ENCODE data around the gene WNT5B.
A peak's percentile ranks its signal among the peaks of the same experiment; 100 is the strongest.

The WNT5B gene

DNA sequence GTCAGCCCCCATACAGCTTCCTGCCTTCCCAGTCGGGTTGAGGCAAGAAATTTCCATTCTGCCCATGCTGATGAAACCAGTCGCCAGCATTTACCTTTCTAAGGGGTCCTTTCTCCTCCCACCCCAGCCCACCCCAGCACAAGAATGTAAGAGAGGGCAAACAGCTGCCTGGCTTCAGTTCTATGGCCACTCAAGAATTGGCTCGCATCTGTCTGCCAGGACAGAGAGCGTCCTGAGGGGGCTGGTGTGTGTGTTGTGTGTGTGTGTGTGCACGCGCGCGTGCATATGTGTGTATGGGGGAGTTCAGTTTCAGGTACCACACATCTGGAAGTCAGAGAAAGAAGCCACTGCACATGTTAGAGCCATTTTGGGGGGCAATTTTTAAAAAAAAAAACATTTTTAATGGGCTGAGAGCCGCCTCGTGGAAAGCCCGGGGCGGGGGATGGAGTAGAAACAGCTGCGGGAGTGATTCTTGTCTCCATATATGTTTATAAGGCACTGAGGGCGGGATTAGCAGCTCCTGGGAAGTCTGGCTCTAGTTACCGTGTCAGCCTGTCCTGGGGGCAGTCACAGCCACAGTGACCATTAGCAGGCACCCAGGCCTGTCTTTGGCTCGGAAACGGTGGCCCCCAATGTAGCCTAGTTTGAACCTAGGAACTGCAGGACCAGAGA lies at the start of gene WNT5B:
Gene WNT5B, plus strand, starts transcription at position 566 of the 672 bp plus-strand sequence. CDS start 2,124 bp downstream, outside the sequence.
- TF ChIP-seq GATA2 (IDR thresholded peaks at IDR 0.05; ENCODE audit: low read depth, low read length) (peak; percentile 28; the same call in 1 of the 2 replicates), GATA3 (IDR thresholded peaks at IDR 0.05; ENCODE audit: low read depth, low read length) (no peak)

DNA sequence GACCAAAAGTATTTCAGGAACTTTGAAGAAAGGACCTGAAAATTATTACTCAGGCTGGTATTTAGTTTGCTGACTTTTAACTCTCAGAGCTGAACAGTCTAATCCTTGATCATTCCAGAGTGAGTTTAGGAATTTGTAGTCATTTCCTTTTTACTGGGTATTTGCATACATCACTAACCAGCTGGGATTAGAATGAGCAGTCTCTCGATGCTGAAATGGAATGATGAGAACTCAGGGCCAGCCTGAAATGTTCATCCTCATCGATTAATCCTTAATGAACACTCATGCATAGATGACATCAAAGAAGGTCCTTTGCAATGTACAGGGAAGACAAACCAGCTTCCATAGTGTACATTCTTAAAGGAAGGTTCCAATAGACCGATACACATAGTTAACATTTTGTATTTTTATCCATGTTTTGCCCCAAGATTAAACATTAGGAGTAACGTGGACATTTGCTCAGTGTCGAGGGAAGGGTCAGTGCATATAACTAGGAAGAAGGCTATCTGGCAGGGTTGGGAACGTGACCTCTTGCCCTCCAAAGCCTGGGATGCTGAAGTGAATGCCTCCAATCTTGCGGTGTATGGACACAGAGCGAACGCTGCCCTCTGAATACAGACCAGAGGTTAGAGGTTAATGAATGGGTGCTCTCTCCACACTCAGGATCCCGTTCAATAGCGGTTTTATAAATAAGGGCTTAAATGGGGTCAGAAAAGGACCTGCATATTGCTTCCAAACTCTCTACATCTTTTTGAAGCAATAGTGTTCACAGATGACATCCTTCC lies 49.2 kb upstream of the WNT5B start:
- TF ChIP-seq GATA2 (IDR thresholded peaks at IDR 0.05; ENCODE audit: low read depth, low read length) (no peak), GATA3 (IDR thresholded peaks at IDR 0.05; ENCODE audit: low read depth, low read length) (no peak)

DNA sequence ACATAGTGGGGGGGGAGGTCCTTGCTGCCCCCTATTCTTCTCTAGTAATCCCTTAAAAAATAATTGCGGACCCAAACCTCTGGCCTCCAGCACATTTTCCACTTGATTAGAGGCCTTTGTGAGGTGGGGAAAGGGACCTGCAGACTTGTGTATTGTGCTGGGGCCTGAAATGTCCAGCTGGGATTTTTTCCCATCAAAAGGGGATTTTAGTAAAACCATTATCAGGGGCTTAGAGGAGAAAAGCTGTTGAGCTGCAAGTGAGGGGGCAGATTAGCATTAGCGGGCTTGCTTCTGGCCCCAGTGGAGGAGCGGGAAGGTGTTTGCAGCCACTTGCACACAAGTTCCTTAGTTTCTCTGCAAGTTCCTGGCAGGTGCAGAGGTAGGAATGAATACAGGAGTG lies 48.5 kb upstream of the WNT5B start:
- TF ChIP-seq GATA2 (IDR thresholded peaks at IDR 0.05; ENCODE audit: low read depth, low read length) (no peak), GATA3 (IDR thresholded peaks at IDR 0.05; ENCODE audit: low read depth, low read length) (no peak)

DNA sequence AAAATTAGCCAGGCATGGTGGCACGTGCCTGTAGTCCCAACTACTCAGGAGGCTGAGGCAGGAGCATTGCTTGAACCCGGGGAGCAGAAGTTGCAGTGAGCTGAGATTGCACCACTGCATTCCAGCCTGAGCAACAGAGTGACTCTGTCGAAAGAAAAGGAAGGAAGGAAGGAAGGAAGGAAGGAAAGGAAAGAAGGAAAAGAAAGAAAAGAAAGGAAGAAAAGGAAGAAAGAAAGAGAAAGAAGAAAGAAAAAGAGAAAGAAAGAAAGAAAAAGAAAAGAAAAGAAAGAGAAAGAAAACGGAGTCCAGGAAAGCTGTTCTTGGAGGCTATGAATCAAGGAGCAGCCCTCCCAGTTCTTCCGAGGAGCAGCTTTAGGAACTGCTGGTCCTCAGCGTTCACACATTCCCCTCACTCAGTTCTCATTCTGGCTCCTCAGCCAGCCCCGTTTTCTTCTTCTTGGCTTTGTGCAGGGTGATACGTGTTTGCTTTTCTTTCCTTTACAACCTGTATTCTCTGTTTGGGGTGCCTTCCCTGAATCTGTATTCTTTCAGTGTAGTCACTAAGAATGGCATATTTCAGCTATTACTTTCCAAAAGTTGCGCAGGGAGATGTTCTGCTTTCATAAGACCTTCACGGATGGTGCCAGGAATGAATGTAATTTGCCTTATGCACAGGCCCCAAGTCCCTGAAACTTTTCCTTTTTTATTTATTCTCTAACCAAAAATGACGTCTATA lies 46.9 kb upstream of the WNT5B start:
- TF ChIP-seq GATA2 (IDR thresholded peaks at IDR 0.05; ENCODE audit: low read depth, low read length) (no peak), GATA3 (IDR thresholded peaks at IDR 0.05; ENCODE audit: low read depth, low read length) (no peak)

DNA sequence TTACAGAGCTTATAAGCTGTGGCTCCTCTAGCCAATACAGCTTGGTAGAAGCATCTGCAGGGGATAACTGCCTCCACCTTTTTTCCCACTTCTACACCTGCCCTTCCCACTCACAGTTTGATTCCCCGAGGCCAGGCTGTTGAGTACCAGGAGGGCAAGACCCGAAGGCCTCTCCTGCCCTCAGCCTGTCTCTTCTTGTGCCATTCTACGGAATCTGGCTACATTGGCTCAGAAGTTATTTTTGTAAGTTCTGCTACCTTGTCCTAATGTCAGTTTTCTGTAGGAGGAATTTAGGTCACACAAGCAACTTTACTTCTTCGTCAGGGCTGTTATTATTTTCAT lies 46.4 kb upstream of the WNT5B start:
- TF ChIP-seq GATA3 (IDR thresholded peaks at IDR 0.05; ENCODE audit: low read depth, low read length) (no peak), GATA2 (IDR thresholded peaks at IDR 0.05; ENCODE audit: low read depth, low read length) (no peak)

DNA sequence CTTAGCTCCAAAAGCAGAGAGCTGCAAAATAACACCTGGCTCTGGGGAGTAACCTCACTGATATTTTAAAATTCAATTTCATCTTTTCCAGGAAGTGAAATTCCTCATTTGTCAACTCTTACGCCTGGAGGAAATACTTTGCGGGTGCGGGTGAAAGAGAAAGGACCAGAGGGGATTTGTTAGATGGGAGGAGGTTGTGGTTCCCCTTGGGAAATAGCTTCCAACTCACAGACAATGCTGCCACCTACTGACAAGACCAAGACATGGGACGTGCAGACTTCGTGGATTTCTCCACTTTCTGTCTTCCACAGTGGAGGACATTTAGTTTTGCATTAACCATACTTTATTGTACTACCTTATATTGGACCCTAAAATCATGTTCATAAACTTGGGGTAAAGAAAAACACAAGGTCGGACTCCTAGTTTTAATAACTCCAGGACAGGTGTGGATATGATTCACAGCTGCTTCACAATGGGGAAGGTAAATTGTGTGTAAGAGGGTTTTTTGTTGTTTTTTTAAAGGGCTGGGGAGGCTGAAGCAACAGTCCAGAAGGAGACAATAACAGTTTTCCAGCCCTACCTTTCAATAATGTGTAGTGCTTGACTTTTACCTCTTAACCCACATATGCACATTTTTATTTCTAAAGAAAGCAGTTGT lies 45.5 kb upstream of the WNT5B start:
- TF ChIP-seq GATA3 (IDR thresholded peaks at IDR 0.05; ENCODE audit: low read depth, low read length) (no peak), GATA2 (IDR thresholded peaks at IDR 0.05; ENCODE audit: low read depth, low read length) (no peak)

DNA sequence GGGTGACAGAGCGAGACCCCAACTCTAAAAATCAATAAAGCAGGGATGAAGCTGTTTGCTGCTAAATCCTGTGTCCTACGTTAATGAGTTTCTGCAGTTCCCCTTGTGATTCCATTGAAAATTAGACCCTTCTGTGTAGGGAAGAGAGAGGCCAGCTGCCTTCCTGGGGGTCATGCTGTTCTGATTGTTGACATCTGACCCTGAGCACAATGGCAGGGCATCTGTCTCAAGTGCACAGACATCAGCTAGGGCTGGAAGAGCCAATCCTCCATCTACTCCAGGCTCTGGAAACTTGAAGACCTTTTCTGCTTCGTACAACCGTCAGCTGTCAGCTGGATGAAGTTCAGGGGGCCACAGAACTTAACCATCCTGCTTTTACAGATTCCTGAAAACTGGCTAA lies 44.7 kb upstream of the WNT5B start:
- no peak for TF ChIP-seq GATA2 (IDR thresholded peaks at IDR 0.05; ENCODE audit: low read depth, low read length)
- TF ChIP-seq GATA3 (IDR thresholded peaks at IDR 0.05; ENCODE audit: low read depth, low read length): no peak

DNA sequence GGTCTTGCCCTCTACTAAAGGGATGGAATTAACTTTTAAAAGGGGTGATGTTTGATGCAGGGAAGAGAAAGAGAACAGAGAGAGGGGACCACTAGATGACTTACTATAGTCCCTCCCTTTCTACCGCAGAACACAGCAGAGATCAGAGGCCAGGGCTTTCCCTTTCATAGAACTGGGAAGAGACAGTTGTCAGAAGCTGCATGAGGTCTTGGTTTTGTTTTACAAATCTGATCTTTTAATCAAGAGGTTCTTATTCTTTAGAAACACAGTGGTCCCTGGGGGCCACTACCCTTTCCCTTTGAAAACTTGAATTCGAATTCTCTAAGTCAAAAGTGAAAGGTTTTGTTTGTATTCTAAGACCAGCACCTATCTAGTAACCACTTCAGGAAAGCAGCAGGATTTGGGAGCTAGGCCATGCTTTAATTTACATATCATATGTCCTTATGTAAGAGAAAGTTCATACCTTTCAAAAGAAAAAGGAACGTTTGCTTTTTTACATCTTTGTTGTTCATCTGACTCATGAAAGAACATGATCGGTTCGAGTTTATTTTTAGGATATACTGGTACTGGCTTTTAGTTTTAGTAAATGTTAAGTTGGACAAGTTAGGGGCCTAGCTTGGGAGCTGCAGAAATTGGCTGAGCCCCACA lies 41.0 kb upstream of the WNT5B start:
- no peak for TF ChIP-seq GATA3 (IDR thresholded peaks at IDR 0.05; ENCODE audit: low read depth, low read length)
- TF ChIP-seq GATA2 (IDR thresholded peaks at IDR 0.05; ENCODE audit: low read depth, low read length): no peak

DNA sequence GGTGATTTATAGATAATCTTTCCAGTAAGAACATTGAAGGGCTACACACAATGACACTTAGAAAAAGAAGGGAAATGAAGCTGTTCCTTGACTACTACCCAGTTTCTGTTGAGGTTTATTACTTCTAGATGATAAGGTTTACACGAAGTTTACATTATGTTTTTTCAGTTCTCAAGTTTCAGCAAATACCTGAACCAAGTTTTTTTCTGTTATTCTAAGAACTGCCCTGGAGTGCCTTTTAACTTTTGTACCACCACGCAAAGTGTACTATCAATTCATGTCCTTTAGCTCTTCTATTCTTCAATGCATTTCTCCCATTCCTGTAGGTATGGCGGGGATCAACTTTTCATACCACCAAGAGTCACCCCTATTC lies 40.5 kb upstream of the WNT5B start:
- TF ChIP-seq GATA3 (IDR thresholded peaks at IDR 0.05; ENCODE audit: low read depth, low read length): no peak
- TF ChIP-seq GATA2 (IDR thresholded peaks at IDR 0.05; ENCODE audit: low read depth, low read length): no peak

DNA sequence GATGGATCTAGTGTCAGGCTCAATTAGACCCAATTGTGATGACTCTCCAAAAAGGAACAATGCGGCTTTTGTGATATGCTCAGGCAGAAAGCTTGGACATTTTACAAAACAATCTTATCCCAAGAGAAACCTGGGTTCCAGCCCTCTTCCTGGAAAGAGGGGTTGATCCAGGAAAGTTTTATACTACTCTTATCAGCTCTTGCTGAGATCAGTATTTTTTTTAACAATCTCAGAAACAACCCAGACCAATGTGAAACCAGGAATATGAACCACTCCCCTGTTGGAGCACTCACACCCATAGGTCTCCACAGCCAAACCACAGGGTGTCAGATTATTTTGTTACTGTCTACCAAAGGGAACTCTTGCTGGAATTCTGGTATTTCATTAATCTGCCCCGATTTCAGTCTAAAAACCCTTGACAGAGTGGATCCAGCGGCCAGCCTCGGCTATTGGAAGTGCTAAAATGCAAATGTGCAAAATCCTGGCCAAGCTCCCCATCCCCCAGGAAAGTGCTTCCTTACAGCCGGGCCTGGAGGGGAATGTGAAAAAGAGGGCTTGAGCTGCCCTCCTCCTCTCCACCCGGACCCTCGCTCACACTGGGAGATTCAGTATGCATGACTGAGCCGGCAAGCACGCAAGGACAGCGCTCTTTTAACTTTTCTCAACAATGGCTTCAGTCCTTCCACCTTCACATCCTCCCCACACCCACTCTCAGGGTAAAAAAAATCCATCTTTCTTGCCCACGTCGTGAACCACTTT lies 38.6 kb upstream of the WNT5B start:
- TF ChIP-seq GATA2 (IDR thresholded peaks at IDR 0.05; ENCODE audit: low read depth, low read length) (no peak), GATA3 (IDR thresholded peaks at IDR 0.05; ENCODE audit: low read depth, low read length) (no peak)

DNA sequence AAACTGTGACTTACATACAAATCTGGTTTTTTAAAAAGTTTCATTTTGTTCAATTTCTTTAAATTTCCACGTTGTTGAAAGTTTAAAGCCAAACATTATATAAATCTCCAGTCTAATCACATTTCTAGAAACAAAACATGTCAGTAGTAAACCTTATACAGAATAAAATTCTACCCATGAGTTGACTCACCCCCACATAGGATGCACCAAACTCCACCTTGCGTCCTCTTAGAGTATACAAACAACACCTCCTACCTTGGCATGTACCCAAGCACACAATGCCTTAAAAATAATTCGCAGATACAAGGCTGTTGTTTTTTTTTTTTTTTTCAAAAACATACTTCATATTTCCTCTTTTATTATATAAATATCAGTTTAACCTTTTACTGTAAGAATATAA lies 38.0 kb upstream of the WNT5B start:
- TF ChIP-seq GATA3 (IDR thresholded peaks at IDR 0.05; ENCODE audit: low read depth, low read length) (no peak), GATA2 (IDR thresholded peaks at IDR 0.05; ENCODE audit: low read depth, low read length) (no peak)

DNA sequence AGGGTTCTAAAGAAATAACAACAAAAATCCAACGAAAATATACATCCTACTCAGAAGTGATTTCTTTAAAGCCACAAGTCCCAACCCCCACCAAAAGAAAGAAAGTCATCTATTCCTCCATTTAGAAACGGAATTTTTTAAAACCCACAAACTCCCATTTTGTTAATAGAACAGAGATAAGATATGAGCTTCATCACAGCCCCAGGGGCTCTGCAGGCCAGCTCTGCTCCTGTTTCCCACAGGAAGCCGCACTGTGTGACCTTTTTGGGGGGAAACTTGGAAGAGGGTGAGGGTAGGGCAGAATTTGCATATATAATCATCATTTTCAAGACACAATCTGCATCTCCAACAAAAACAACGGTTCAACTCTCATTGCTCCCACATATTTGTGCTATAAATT lies 37.5 kb upstream of the WNT5B start:
- TF ChIP-seq GATA2 (IDR thresholded peaks at IDR 0.05; ENCODE audit: low read depth, low read length) (peak; percentile 66), GATA3 (IDR thresholded peaks at IDR 0.05; ENCODE audit: low read depth, low read length) (peak; percentile 42; the same call in 1 of the 2 replicates)
